Effector memory CD4-positive, alpha-beta T cell (primary cell): ENCODE data around the gene OPHN1.
"Not testable (repeated sequence)": the region's sequence is repeated elsewhere in the genome, so short reads cannot be mapped to it uniquely, and the experiment has no call there.

Source experiments
- DNase-seq, 3 donors: peaks; one replicate each; pipeline ENCODE4 v3.0.0-alpha.2; 2020
- H3K27ac ChIP-seq: 2 replicates; pipeline ENCODE4 v1.7.0; 2013; ENCODE audit warnings: mild to moderate bottlenecking, low read length, moderate library complexity; ENCODE audit not compliant: insufficient read depth, poor library complexity, severe bottlenecking
- H3K27me3 ChIP-seq: replicated peaks from 2 replicates; pipeline ENCODE4 v1.7.0; 2013; ENCODE audit warnings: mild to moderate bottlenecking, low read length; ENCODE audit not compliant: insufficient read depth, control insufficient read depth, poor library complexity, severe bottlenecking
- H3K36me3 ChIP-seq: 2 replicates; pipeline ENCODE4 v1.7.0; 2013; ENCODE audit warnings: mild to moderate bottlenecking, low read length, moderate library complexity; ENCODE audit not compliant: control insufficient read depth, insufficient read depth
- H3K4me1 ChIP-seq: 2 replicates; pipeline ENCODE4 v1.7.0; 2013; ENCODE audit warnings: low read length, mild to moderate bottlenecking; ENCODE audit not compliant: control insufficient read depth, insufficient read depth, poor library complexity, severe bottlenecking
- H3K4me3 ChIP-seq: 2 replicates; pipeline ENCODE4 v1.7.0; 2013; ENCODE audit warnings: low read length, low read depth, mild to moderate bottlenecking; ENCODE audit not compliant: insufficient read depth, poor library complexity, severe bottlenecking
- H3K9me3 ChIP-seq: 2 replicates; pipeline ENCODE4 v1.7.0; 2013; ENCODE audit warnings: mild to moderate bottlenecking, low read length, moderate library complexity; ENCODE audit not compliant: control insufficient read depth

OPHN1 gene

DNA sequence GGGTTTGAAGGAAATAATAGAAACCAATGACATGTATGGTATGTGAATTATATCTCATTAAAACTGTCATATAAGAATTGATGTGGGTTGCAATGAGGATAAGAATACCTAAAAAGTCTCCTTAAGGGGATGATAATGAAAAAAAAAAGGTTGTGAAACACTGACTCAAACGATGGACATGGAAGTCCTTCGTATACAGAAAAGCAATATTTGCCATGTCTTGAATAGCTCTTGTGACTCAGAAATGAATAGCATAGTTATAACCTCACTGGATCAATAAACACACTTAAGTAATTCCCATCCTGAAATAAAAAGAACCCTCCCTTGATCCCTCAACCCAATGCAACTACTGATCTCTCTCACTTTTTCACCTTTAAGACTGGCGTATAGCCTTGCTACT lies 89.7 kb downstream of the OPHN1 start:
- H3K4me1 ChIP-seq: no peaks in the 10 kb centered on the region
- no peak overlapping the region for H3K4me3 ChIP-seq
- no peaks in the 10 kb centered on the region for H3K9me3 ChIP-seq
- no peak for DNase-seq
- no peaks in the 10 kb centered on the region for H3K36me3 ChIP-seq
- H3K27ac ChIP-seq: no peak overlapping the region
- no peaks in the 10 kb centered on the region for H3K27me3 ChIP-seq

DNA sequence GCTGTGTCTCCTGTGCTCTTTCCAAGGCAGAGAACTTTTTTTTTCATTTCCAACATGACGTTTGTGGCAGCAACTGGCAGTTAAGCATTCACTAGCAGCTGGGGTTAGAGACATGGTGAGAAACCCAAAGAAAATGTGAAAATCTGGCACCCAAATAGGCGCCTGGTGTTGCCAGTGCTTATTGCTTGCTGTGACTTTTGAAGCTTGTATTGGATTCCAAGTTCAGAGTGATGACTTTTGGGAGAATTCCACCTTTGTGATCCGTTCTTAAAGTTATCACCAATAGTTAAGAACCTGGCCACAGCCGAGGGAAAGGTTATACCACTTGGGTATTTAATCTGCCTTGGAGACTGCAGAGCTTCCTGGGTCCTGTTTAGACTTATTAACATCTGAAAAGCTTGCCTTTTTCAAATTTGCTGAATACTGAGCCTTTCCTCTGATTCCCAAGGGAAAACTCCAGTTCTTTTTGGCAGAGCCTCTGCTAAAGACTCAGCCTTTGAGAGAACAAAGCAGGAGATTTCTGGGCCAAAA lies 101.0 kb downstream of the OPHN1 start:
- no peak overlapping the region for H3K27ac ChIP-seq
- H3K36me3 ChIP-seq: no peaks in the 10 kb centered on the region
- no peak overlapping the region for H3K4me3 ChIP-seq
- no peak for DNase-seq
- H3K9me3 ChIP-seq: no peaks in the 10 kb centered on the region
- no peaks in the 10 kb centered on the region for H3K27me3 ChIP-seq
- H3K4me1 ChIP-seq: no peaks in the 10 kb centered on the region

DNA sequence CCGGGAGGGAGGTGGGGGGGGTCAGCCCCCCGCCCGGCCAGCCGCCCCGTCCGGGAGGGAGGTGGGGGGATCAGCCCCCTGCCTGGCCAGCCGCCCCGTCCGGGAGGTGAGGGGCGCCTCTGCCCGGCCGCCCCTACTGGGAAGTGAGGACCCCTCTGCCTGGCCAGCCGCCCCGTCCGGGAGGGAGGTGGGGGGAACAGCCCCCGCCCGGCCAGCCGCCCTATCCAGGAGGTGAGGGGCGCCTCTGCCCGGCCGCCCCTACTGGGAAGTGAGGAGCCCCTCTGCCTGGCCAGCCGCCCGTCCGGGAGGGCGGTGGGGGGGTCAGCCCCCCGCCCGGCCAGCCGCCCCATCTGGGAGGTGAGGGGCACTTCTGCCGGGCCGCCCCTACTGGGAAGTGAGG lies 106.5 kb downstream of the OPHN1 start:
- H3K27me3 ChIP-seq, H3K27ac ChIP-seq, H3K9me3 ChIP-seq, H3K4me3 ChIP-seq, H3K36me3 ChIP-seq, H3K4me1 ChIP-seq, DNase-seq: not testable (repeated sequence)

DNA sequence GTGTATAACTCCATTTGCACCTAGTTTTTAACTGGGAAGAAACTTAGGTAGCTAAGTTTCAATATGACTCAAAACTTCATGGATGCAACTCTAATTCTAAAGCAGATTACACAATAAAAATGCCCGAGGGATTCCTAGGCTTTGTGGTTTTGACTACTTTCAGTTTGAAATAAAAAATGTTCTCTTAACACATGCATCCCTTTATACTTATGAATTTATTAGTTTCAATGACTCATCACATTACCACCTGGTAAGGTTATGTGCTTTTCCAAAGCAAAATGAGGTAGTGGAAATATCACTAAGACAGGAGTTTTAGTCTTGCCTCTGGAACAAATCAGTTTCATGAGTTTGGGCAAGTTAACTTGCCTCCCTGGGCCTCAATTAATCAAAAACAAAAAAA lies 125.5 kb downstream of the OPHN1 start:
- DNase-seq: no peak
- no peak overlapping the region for H3K27ac ChIP-seq
- no peaks in the 10 kb centered on the region for H3K9me3 ChIP-seq
- H3K36me3 ChIP-seq: no peaks in the 10 kb centered on the region
- H3K27me3 ChIP-seq: no peaks in the 10 kb centered on the region
- H3K4me3 ChIP-seq: no peak overlapping the region
- no peaks in the 10 kb centered on the region for H3K4me1 ChIP-seq

DNA sequence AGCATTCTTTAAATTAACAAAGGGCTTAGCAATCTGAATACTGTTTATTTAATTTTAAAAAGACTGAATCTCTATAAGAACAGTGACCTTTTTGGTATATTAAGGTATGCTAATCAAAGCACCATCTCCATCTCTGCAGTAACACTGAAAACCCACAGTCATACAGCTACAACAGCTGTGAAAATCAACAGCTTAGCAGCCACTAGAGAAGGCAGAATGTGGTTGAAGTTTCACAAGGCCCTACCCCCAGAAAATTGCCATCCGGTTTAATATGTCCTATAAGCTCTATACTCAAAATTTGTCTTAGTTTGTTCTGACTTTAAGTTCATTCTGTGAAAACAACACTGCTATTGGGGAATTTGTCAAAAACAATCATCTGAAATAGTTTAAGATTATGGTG lies 128.7 kb downstream of the OPHN1 start:
- H3K27ac ChIP-seq: no peak overlapping the region
- no peak for DNase-seq
- no peaks in the 10 kb centered on the region for H3K9me3 ChIP-seq
- H3K36me3 ChIP-seq: no peaks in the 10 kb centered on the region
- no peaks in the 10 kb centered on the region for H3K27me3 ChIP-seq
- no peak overlapping the region for H3K4me3 ChIP-seq
- no peaks in the 10 kb centered on the region for H3K4me1 ChIP-seq

DNA sequence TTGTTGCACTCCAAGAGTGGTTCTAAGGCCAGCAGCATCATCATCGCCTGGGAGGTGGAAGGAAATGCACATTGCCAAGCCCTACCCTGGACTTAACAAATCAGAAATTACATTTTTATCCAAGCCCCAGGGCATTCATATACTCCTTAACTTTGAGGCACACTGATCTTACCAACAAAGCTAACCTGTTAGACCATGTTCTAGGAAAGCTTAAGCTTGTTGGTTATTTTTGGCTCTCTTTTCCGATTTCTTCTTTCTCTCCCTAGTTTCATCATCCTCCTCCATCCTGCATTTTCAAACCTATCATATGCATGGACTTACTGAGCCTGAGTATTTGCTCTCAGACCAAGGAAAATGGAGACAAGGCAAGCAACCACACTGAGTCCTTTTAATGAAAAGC lies 133.4 kb downstream of the OPHN1 start:
- H3K4me3 ChIP-seq: no peak overlapping the region
- no peaks in the 10 kb centered on the region for H3K4me1 ChIP-seq
- H3K36me3 ChIP-seq: no peaks in the 10 kb centered on the region
- H3K27ac ChIP-seq: no peak overlapping the region
- no peak for DNase-seq
- no peaks in the 10 kb centered on the region for H3K9me3 ChIP-seq
- no peaks in the 10 kb centered on the region for H3K27me3 ChIP-seq

DNA sequence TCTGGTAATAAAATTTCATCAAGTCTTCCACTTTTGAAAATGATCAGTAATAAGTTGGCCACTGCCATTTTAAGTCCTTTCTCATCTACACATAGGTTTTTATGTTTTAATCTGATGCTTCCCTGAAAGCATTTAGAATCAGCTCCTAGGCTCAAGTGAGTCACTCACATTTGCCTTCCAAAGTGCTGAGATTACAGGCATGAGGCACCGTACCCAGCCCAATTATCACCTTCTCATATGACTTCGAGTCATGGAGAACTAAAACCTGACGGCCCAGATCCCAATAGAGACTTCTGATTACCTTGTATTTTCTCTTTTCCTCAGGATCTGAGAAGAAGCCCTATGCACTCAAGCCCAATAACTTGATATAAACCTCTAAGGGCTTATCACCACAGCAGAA lies 140.8 kb downstream of the OPHN1 start:
- H3K4me3 ChIP-seq: no peak overlapping the region
- no peaks in the 10 kb centered on the region for H3K27me3 ChIP-seq
- no peak overlapping the region for H3K27ac ChIP-seq
- DNase-seq: no peak
- no peaks in the 10 kb centered on the region for H3K4me1 ChIP-seq
- no peaks in the 10 kb centered on the region for H3K36me3 ChIP-seq
- no peaks in the 10 kb centered on the region for H3K9me3 ChIP-seq

DNA sequence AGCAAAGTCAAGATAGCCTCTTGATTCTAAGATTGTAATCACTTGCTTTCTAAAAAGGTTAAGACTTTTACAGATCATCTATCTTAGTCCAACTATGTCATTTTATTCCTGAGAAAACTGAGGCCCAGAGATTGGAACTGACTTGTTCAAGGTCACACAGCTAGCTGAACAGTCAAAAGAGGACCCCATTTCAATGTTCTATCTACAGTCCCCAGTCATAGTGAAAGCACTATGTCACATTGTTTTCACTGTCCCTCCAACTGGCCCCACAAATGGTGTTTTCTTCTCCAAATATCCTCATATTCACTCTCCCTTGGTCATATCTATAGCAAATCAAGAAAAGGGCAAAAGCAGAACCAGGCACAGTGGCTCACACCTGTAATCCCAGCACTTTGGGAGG lies 145.2 kb downstream of the OPHN1 start:
- Histone ChIP-seq H3K27me3 (no peaks in the 10 kb centered on the region), H3K4me3 (no peak overlapping the region), H3K27ac (no peak overlapping the region), H3K4me1 (no peaks in the 10 kb centered on the region), H3K36me3 (no peaks in the 10 kb centered on the region), H3K9me3 (no peaks in the 10 kb centered on the region)
- DNase-seq: no peak

DNA sequence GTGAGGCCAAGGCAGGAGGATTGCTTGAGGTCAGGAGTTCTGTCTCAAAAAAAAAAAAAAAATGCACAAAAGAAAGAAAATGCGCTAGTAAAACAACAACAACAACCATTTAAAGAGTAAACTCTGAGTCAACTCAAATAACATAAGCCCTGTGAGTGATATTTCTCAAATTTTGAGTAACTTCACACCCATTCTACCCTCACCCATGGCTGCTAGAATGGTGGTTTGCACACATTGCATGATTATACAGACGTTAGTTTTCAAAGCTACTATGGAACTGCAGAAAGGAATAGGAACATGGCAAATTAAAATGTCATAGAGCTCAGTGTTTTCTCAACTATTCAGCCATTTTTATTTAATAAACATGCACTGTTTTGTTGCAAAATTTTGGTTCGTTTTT lies 145.9 kb downstream of the OPHN1 start:
- no peak overlapping the region for H3K4me3 ChIP-seq
- no peak for DNase-seq
- H3K9me3 ChIP-seq: no peaks in the 10 kb centered on the region
- H3K4me1 ChIP-seq: no peaks in the 10 kb centered on the region
- H3K27ac ChIP-seq: no peak overlapping the region
- H3K36me3 ChIP-seq: no peaks in the 10 kb centered on the region
- H3K27me3 ChIP-seq: no peaks in the 10 kb centered on the region

DNA sequence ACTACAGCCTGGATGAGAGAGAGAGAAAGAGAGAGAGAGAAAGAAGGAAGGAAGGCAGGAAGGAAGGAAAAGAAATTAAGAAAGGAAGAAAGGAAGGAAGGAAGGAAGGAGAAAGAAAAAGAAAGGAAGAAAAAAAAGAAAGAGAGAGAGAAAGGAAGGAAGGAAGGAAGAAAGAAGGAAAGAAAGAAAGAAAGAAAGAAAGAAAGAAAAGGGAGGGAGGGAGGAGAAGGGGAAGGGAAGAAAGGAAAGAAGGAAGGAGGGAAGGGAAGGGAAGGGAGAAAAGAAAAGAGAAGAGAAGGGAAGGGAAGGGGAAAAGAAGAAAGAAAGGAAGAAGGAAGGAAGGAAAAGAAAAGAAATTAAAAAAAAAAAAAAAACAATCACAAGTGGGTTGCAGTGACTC lies 146.3 kb downstream of the OPHN1 start:
- H3K27ac ChIP-seq: no peak overlapping the region
- no peak for DNase-seq
- H3K36me3 ChIP-seq: no peaks in the 10 kb centered on the region
- H3K27me3 ChIP-seq: no peaks in the 10 kb centered on the region
- H3K4me1 ChIP-seq: no peaks in the 10 kb centered on the region
- H3K9me3 ChIP-seq: no peaks in the 10 kb centered on the region
- no peak overlapping the region for H3K4me3 ChIP-seq

DNA sequence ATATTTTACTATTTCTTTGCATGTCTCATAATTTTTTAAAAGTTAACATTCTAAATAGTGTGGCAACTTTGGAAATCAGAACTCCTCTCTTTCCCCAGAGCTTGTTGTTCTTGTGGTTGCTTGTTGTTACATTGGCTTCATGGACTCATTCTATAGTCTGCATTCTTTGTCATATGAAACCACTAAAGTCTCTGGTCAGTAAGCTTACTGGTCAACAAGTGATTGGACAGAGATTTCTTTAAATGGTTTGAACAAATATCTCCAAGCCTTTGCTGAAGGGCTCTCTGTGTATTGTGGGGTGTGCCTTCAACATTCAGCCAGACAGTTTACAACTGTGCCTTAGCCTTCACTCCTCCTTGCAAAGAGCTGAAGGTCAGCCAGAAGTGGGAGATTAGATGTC lies 147.2 kb downstream of the OPHN1 start:
- no peaks in the 10 kb centered on the region for H3K4me1 ChIP-seq
- no peak overlapping the region for H3K27ac ChIP-seq
- H3K27me3 ChIP-seq: no peaks in the 10 kb centered on the region
- no peak for DNase-seq
- no peak overlapping the region for H3K4me3 ChIP-seq
- no peaks in the 10 kb centered on the region for H3K9me3 ChIP-seq
- no peaks in the 10 kb centered on the region for H3K36me3 ChIP-seq
